Measurements from ENCODE around the gene WDFY4. TPM values are rescaled to one million over a fixed set of nuclear protein-coding genes. Genes with fewer than 3 reads are reported as not detected.
A peak's percentile ranks its signal among the peaks of the same experiment; 100 is the strongest.

The WDFY4 gene
- total and polyA plus RNA-seq, 2 of the 13 experiments (the other 11 are each of a cell fraction or from before 2014, with no cell fraction given): not detected

DNA sequence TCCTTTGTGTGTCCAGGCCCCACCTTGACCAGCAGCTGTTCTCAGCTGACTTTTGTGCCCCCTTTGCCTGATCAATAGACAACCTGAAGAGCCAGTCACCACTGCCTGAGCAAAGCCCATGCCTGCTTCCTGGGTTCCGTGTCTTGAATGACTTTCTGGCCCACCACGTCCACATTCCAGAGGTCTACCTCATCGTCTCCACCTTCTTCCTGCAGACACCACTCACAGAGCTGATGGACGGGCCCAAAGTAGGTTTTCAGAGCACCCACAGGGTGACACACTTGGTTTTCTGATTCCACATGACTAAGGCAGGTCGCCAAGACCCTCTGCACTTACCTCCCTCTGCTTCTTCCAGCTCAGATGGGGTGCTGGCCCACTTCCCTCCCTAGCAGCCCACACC, 126.8 kb downstream of the WDFY4 start (continued):
- TF ChIP-seq, protein P1, sequence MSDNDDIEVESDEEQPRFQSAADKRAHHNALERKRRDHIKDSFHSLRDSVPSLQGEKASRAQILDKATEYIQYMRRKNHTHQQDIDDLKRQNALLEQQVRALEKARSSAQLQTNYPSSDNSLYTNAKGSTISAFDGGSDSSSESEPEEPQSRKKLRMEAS (IDR thresholded peaks at IDR 0.05): no peak
- TF ChIP-seq ZSCAN25 (CRISPR knock-in tag; IDR thresholded peaks at IDR 0.05) (no peak), EED (CRISPR knock-in tag; IDR thresholded peaks at IDR 0.05) (no peak), ZNF749 (CRISPR knock-in tag; IDR thresholded peaks at IDR 0.05; ENCODE audit: borderline replicate concordance) (no peak)

GRCh38 chr10:48811917-48812316, 127.2 kb downstream of the WDFY4 start:
- no peak overlapping the region for H2AFZ ChIP-seq (ENCODE audit: low read length)
- TF ChIP-seq ETV6 (CRISPR knock-in tag; conservative IDR thresholded peaks at IDR 0.05) (no peak), ATF7 (IDR thresholded peaks at IDR 0.05) (peak; percentile 22; the same call in 1 of the 2 replicates), ATF7 (CRISPR knock-in tag; IDR thresholded peaks at IDR 0.05) (no peak), ZBTB20 (CRISPR knock-in tag; IDR thresholded peaks at IDR 0.05; ENCODE audit: borderline replicate concordance, low read depth) (no peak)
- ATAC-seq (no peak), FAIRE-seq (no peak), DNase-seq (ENCODE audit: low spot score) (no peak)
- H3K4me2 ChIP-seq (ENCODE audit: low read depth, low read length): no peak overlapping the region
- no peaks in the 10 kb centered on the region for H3K4me1 ChIP-seq (ENCODE audit: insufficient read depth, low read length)
- 5% methylated on average over 4 of the region's 4 CpGs for WGBS (ENCODE audit: low lambda C conversion rate)
- H3K9ac ChIP-seq (ENCODE audit: insufficient read depth, low read depth, low read length): no peak overlapping the region
- in situ Hi-C loops (cut with HindIII; ENCODE audit: extremely low pct_ligation_motif_present, low pct_unique_long_range_greater_than_20kb): no loop called here
- no peaks in the 10 kb centered on the region for H4K20me1 ChIP-seq (ENCODE audit: insufficient read depth, low read length)
- ChIA-PET POLR2A (no interaction called here), CTCF (ENCODE audit: low intra/inter-chr PET ratio, low total read pairs) (no interaction called here)
- intact Hi-C loops (cut with micrococcal nuclease; ENCODE audit: unreplicated experiment): no loop called here
- H3K27ac ChIP-seq (ENCODE audit: extremely low read length, insufficient read depth, low read length): no peak overlapping the region
- no peaks in the 10 kb centered on the region; a peak in 1 of 5 replicates for H3K27me3 ChIP-seq (ENCODE audit: control insufficient read depth in 1 of 2, insufficient read depth in 2 of 2, low read length in 2 of 2)
- no peaks in the 10 kb centered on the region for H3K9me3 ChIP-seq (ENCODE audit: low read length)
- BruUV-seq (replicated peaks): no TSS peak
- H3K36me3 ChIP-seq (replicated peaks in 1 of 2; ENCODE audit: control insufficient read depth in 1 of 2, insufficient read depth in 2 of 2, low read length in 2 of 2): no peaks in the 10 kb centered on the region
- H3K4me3 ChIP-seq (replicated peaks in 1 of 3; ENCODE audit: insufficient read depth in 1 of 3, low read depth in 2 of 3, low read length in 3 of 3): no peak overlapping the region
- no peaks in the 10 kb centered on the region for H3K79me2 ChIP-seq (ENCODE audit: insufficient read depth, low read length)

- TF ChIP-seq SP5 (CRISPR knock-in tag; IDR thresholded peaks at IDR 0.05; ENCODE audit: borderline replicate concordance, low read depth) (no peak), RAD51 (IDR thresholded peaks at IDR 0.05; ENCODE audit: borderline replicate concordance) (no peak), FOXO4 (CRISPR knock-in tag; conservative IDR thresholded peaks at IDR 0.05) (no peak), MED8 (CRISPR knock-in tag; IDR thresholded peaks at IDR 0.05; ENCODE audit: insufficient replicate concordance) (no peak)
- H3K4me1 ChIP-seq (ENCODE audit: insufficient read depth, low read length): no peaks in the 10 kb centered on the region
- peaks cover 0 to 8% of the 10 kb centered on the region in 2 experiments; a peak in 2 of 5 replicates for H3K27me3 ChIP-seq (ENCODE audit: control insufficient read depth in 1 of 2, insufficient read depth in 2 of 2, low read length in 2 of 2)
- no peaks in the 10 kb centered on the region for H3K36me3 ChIP-seq (replicated peaks in 1 of 2; ENCODE audit: control insufficient read depth in 1 of 2, insufficient read depth in 2 of 2, low read length in 2 of 2)
- no peak overlapping the region for H3K4me3 ChIP-seq (replicated peaks in 1 of 3; ENCODE audit: insufficient read depth in 1 of 3, low read depth in 2 of 3, low read length in 3 of 3)
- H4K20me1 ChIP-seq (ENCODE audit: insufficient read depth, low read length): no peaks in the 10 kb centered on the region
- in situ Hi-C loops (cut with HindIII; ENCODE audit: extremely low pct_ligation_motif_present, low pct_unique_long_range_greater_than_20kb) (no loop called here), intact Hi-C loops (cut with micrococcal nuclease; ENCODE audit: unreplicated experiment) (no loop called here)
- H3K27ac ChIP-seq (ENCODE audit: extremely low read length, insufficient read depth, low read length): no peak overlapping the region
- no peak overlapping the region for H3K9ac ChIP-seq (ENCODE audit: insufficient read depth, low read depth, low read length)
- H3K4me2 ChIP-seq (ENCODE audit: low read depth, low read length): no peak overlapping the region
- no peaks in the 10 kb centered on the region for H3K9me3 ChIP-seq (ENCODE audit: low read length)
- no peak overlapping the region for H2AFZ ChIP-seq (ENCODE audit: low read length)
- H3K79me2 ChIP-seq (ENCODE audit: insufficient read depth, low read length): no peaks in the 10 kb centered on the region
- BruUV-seq (replicated peaks): no TSS peak
- POLR2A ChIA-PET: no interaction called here
- 3% methylated on average over 1 of the region's 1 CpG for WGBS (ENCODE audit: low lambda C conversion rate)
- no peak for ATAC-seq
- CTCF ChIA-PET (ENCODE audit: low intra/inter-chr PET ratio, low total read pairs): no interaction called here
- no peak for DNase-seq (ENCODE audit: low spot score)
- FAIRE-seq: no peak
Measured at GRCh38 chr10:48813291-48813690, 128.6 kb downstream of the WDFY4 start.

Data from HepG2 (cell line).